ENCODE results near the gene ZRANB3.

The ZRANB3 gene

GRCh38 chr2:135169900-135170753 lies 360.9 kb downstream of the ZRANB3 start:
- peaks cover 60% of the 10 kb centered on the region for H3K36me3 ChIP-seq (ENCODE audit: insufficient read depth, low read length)
- no peak overlapping the region for H3K27ac ChIP-seq (ENCODE audit: low read depth, low read length, poor library complexity, severe bottlenecking)
- no peaks in the 10 kb centered on the region for H3K79me2 ChIP-seq (ENCODE audit: insufficient read depth, low read length)
- H3K4me1 ChIP-seq (ENCODE audit: insufficient read depth, low read length, severe bottlenecking) = no peaks in the 10 kb centered on the region
- no peaks in the 10 kb centered on the region for H3F3A ChIP-seq (ENCODE audit: insufficient read depth, low read length)
- no peaks in the 10 kb centered on the region for H3K9me3 ChIP-seq (ENCODE audit: low read length)
- H3K9me2 ChIP-seq (ENCODE audit: low read depth, low read length) = no peaks in the 10 kb centered on the region
- TF ChIP-seq EZH2 (IDR thresholded peaks at IDR 0.05; ENCODE audit: borderline replicate concordance, low read length) (no peak), CTCF (IDR thresholded peaks at IDR 0.05; ENCODE audit: low read length) (no peak)
- no peak overlapping the region for H3K4me2 ChIP-seq (ENCODE audit: low read length)
- H3K4me3 ChIP-seq (ENCODE audit: low read depth, low read length, poor library complexity, severe bottlenecking) = no peak overlapping the region
- no peaks in the 10 kb centered on the region for H3K27me3 ChIP-seq (ENCODE audit: insufficient read depth, low read length)
- H4K20me1 ChIP-seq (ENCODE audit: insufficient read depth, low read length) = no peaks in the 10 kb centered on the region
- no peak overlapping the region for H2AFZ ChIP-seq (ENCODE audit: low read length)
- H3K9ac ChIP-seq (ENCODE audit: low read length) = no peak overlapping the region

DNA sequence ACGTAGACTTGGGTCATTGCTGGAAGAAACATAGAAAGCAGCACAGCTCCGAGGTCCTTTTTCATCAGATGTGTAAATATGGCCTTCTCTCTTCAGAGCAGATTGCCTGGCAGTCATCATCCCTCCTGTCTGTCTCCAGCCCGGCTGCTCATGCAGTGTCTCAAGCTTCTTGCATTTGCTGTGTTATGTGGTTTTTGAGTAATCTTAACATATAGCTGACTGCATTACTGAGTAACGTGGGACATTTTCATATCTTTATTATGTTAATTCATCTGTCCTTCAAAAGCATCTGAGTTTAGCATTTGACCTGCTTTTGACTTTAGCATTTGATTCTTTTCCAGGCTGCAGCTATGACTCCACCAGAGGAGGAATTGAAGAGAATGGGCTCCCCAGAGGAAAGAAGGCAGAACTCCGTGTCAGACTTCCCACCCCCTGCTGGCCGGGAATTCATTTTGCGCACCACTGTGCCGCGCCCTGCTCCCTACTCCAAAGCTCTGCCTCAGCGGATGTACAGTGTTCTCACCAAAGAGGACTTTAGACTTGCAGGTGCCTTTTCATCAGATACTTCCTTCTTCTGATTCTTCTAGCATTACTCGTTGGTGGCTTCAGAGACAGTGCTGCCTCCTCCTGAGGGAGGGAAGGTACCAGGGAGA lies 362.7 kb downstream of the ZRANB3 start:
- H3K4me2 ChIP-seq (ENCODE audit: low read length) = no peak overlapping the region
- H3K9me2 ChIP-seq (ENCODE audit: low read depth, low read length) = no peaks in the 10 kb centered on the region
- no peaks in the 10 kb centered on the region for H3K9me3 ChIP-seq (ENCODE audit: low read length)
- no peak overlapping the region for H3K9ac ChIP-seq (ENCODE audit: low read length)
- H3K36me3 ChIP-seq (ENCODE audit: insufficient read depth, low read length) = peaks cover 77% of the 10 kb centered on the region
- no peaks in the 10 kb centered on the region for H3K27me3 ChIP-seq (ENCODE audit: insufficient read depth, low read length)
- H4K20me1 ChIP-seq (ENCODE audit: insufficient read depth, low read length) = no peaks in the 10 kb centered on the region
- no peak overlapping the region for H3K4me3 ChIP-seq (ENCODE audit: low read depth, low read length, poor library complexity, severe bottlenecking)
- H3K79me2 ChIP-seq (ENCODE audit: insufficient read depth, low read length) = no peaks in the 10 kb centered on the region
- no peak overlapping the region for H3K27ac ChIP-seq (ENCODE audit: low read depth, low read length, poor library complexity, severe bottlenecking)
- no peak overlapping the region for H2AFZ ChIP-seq (ENCODE audit: low read length)
- H3F3A ChIP-seq (ENCODE audit: insufficient read depth, low read length) = no peaks in the 10 kb centered on the region
- H3K4me1 ChIP-seq (ENCODE audit: insufficient read depth, low read length, severe bottlenecking) = no peaks in the 10 kb centered on the region
- TF ChIP-seq CTCF (IDR thresholded peaks at IDR 0.05; ENCODE audit: low read length) (no peak), EZH2 (IDR thresholded peaks at IDR 0.05; ENCODE audit: borderline replicate concordance, low read length) (no peak)

DNA sequence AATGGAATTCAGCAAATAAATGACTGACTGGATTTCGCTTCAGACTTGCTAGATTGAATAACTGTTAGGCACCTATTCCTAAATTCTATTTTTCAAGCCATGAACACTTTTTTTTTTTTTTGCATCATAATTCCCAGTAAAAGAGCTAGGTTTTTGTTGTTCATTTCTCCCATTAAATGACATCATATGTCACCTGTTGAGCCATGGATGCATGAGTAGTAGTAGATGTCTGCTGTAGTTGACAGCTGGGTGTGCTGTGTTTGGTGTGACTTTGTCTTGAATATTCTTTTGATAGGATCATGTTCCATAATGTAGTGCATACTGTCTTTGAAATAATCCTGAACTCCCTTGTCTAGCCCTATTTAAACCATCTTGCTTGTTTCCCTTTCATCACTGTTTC lies 363.7 kb downstream of the ZRANB3 start:
- TF ChIP-seq EZH2 (IDR thresholded peaks at IDR 0.05; ENCODE audit: borderline replicate concordance, low read length) = no peak
- TF ChIP-seq CTCF (IDR thresholded peaks at IDR 0.05; ENCODE audit: low read length) = no peak
- Histone ChIP-seq H3K4me1 (ENCODE audit: insufficient read depth, low read length, severe bottlenecking) (no peaks in the 10 kb centered on the region), H3K4me2 (ENCODE audit: low read length) (no peak overlapping the region), H3K27me3 (ENCODE audit: insufficient read depth, low read length) (no peaks in the 10 kb centered on the region), H3K36me3 (ENCODE audit: insufficient read depth, low read length) (peaks cover 82% of the 10 kb centered on the region), H3K4me3 (ENCODE audit: low read depth, low read length, poor library complexity, severe bottlenecking) (no peak overlapping the region), H4K20me1 (ENCODE audit: insufficient read depth, low read length) (no peaks in the 10 kb centered on the region), H3K9me2 (ENCODE audit: low read depth, low read length) (no peaks in the 10 kb centered on the region), H3K9ac (ENCODE audit: low read length) (no peak overlapping the region), H3K27ac (ENCODE audit: low read depth, low read length, poor library complexity, severe bottlenecking) (no peak overlapping the region), H2AFZ (ENCODE audit: low read length) (no peak overlapping the region), H3F3A (ENCODE audit: insufficient read depth, low read length) (no peaks in the 10 kb centered on the region), H3K9me3 (ENCODE audit: low read length) (no peaks in the 10 kb centered on the region), H3K79me2 (ENCODE audit: insufficient read depth, low read length) (no peaks in the 10 kb centered on the region)

Data from OCI-LY1 (cell line).